CD4-positive, alpha-beta T cell treated with Interleukin-21 for 1 hour (primary cell): ENCODE results near the gene CIB4.
"Not testable (repeated sequence)": the region's sequence is repeated elsewhere in the genome, so short reads cannot be mapped to it uniquely, and the experiment has no call there.

Source experiments
- DNase-seq: peaks from one replicate; pipeline ENCODE4 v3.0.0-alpha.2; 2020

The CIB4 gene

DNA sequence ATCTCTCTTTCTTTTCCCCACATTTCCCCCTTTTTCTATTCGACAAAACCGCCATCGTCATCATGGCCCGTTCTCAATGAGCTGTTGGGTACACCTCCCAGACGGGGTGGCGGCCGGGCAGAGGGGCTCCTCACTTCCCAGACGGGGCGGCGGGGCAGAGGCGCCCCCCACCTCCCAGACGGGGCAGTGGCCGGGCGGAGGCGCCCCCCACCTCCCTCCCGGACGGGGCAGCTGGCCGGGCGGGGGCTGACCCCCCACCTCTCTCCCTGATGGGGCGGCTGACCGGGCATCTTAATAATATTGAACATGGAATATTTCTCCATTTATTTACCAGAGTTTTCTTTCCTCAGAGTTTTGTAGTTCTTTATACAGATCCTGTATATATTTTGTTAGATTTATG lies 24.1 kb upstream of the CIB4 start:
- not testable (repeated sequence) for DNase-seq

DNA sequence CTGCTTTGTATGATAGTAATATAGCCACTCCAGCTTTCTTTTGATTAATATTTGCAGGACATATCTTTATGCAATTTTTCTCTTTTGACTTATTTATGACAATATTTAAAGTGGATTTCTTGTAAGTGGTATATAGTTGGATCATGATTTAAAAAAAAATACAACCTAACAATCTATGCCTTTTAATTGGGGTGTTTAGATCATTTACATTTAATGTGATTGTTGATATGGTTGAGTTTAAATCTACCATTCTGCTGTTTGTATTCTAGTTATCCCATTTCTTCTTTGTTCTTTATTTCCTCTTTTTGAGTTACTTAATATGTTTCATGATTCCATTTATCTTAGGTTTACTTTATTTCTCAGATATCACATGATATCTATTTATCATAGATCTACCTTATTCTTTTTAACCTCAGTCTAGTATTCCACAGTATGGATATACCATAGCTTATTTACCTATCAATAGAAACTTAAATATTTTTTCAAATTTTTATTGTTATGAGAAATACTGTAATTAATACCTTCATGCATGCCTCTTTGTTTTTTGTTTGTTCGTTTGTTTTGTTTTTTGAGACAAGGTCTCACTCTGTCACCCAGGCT lies 19.3 kb upstream of the CIB4 start:
- no peak for DNase-seq

DNA sequence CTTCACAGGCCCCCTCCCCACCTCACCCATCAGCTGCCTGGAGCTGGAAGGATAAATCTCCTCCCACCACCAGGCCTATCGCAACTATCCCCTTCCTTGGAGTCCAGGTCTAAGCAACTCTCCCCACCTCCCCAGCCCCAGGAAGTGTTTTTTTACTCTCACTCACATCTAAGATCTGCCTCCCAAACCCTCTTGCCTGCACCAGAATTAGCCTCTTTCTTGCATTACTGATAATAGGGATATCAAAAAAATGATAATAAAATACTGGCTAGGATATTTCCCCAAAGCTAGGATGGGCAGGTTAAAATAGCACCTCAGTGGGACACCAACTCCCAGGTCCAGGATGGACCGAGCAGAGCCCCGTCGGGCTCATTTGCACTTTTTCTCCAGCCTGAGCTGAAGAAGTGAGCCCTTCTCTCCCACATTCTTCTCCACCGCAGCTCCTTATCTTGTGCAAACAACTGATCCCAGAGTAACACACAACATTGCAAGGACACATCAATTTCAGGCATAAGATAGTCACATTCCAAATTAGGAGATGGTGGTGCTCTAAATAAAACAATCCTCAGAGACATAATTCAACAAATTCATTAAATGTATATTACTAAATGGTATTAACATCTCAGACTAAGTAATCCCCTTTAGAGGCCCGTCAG lies 17.7 kb upstream of the CIB4 start:
- DNase-seq, result no peak

DNA sequence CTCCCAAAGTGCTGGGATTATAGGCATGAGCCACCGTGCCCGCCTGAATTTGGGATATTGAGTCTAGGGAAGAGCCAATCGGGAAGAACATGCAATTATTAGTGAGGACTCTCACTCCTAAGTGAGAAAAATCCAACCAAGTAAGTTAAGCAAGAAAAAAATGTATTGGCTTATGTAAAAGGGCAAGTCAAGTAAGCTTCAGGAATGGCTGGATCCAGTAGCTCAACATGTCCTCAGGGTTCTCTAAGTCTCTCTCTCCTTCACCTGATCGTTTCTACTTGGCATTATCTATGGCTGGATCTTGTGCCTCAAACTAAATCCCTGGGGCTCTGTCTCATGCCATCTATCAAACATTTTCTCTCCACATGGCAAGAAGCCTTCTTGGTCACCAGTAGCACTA lies 16.1 kb upstream of the CIB4 start:
- no peak for DNase-seq

DNA sequence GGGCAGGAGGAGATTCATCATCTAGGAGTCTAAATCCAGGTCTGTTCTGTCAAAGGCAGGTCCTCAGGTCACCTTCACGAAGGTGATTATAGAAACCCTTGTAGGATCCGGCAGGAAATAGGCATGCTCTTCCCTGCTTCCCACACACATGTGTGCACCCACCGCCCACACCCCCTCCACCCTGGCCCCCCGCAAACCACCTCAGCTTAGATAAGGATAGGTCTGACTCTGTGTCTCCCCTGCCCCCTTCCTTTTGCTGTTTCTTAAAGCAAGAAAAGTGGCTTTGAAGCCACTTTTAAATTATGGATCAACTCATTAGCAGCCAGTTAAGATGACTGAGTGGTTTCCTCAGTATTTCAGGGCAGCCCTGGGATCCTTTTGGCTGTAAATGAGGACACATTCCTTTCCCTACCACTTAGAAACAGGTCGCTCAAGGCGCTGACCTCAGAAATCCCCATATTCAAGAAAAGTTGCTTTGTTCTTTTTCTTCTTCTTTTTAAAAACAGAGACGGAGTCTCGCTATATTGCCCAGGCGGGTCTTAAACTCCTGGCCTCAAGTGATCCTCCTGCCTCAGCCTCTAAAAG lies 14.5 kb upstream of the CIB4 start:
- no peak for DNase-seq

DNA sequence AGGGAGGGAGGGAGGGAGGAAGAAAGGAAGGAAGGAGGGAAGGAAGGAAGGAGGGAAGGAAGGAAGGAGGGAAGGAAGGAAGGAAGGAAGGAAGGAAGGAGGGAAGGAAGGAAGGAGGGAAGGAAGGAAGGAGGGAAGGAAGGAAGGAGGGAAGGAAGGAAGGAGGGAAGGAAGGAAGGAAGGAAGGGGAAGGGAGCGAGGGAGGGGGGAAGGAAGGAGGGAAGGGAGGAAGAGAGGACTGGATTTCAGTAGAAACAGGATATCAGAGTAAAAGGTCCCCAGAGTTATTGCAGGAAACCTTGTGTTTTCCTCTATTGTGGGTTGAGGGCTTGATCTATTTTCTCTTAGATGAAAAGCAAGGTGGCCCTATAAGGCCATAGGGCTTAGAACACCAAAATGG lies 14.0 kb upstream of the CIB4 start:
- not testable (repeated sequence) for DNase-seq

DNA sequence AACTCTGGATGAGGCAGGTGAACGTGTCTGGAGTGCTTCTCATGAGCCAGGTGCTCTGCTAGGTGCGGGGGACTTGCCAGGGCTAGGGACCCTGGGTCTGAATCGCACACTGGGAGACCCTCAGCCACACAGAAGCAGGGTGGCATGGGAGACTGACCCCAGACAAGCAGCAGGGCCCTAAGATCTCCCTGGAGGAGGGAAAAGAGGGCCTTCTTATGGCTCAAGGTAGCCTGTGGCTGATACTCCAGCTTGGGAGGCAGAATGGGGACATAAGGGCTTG lies 12.8 kb upstream of the CIB4 start:
- no peak for DNase-seq

DNA sequence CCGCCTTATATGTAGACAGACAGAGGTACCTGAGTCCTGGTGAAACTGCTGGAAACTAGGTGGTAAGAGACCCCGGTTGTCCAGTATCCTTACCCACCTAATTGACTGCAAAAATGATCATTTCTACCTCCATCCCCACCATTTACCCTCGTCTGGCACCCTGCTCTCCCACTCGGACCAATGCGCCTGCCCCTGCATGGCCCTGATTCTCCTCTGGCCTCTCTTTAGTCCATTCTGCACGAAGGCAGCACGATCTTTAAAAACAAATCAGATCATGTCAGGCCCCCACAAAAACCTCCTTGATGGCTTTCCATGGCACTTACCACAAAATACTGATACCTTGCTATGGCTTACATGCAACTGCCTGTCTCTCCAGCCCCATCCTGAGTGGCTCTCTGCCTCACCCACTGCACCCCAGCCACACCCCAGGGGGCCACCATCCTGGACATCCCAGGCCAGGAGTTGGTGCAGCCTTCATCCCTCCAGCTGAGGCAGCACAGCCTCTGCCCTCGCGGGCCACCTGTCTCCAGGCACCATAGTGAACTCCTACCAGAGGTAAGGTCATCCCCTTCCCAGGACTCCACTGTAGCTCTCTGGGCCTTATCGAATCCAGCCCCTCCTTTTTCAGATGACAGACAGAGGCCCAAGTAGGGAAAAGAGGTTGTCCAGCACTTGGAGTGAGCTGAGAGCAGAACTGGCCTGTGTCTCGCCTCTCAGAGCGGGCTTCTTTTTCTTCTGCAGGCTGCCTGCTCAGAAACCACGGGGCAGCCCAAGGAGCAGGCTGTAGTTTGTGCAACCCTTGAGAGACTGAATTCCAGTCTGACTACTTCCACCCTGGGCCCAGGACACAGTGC lies 12.3 kb upstream of the CIB4 start:
- DNase-seq, result no peak

DNA sequence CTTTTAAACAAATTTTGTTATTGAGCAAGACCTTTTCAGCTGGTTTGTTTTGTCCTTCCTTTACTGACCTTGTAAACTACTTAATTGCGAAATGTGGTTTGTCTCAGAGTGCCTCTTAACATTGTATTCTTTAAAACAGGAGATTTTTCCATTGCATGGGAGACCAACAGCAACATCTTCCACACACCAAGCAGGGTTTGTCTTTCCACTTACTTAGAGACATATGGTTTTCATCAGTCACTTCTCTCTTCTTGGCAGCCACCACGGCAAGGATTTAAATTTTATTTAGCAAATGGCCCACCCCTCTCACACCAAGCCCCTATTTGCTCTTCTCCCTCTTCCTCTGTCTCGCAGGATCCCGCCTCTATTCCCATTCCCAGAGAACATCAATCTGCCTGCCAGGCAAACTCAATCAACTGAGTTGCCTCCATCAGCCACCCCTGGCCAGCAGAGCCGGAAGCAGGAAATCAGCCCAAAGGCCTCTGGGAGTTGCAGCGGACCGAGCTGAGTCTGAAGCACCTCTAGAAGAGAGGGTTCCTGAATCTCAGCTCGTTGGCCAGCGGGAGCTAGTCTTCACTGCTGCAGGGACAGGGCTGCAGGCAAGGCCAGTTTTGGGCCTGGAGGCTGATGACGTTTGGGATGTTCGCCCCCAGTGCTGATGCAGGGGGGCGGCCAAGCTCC lies 11.3 kb upstream of the CIB4 start:
- no peak for DNase-seq

DNA sequence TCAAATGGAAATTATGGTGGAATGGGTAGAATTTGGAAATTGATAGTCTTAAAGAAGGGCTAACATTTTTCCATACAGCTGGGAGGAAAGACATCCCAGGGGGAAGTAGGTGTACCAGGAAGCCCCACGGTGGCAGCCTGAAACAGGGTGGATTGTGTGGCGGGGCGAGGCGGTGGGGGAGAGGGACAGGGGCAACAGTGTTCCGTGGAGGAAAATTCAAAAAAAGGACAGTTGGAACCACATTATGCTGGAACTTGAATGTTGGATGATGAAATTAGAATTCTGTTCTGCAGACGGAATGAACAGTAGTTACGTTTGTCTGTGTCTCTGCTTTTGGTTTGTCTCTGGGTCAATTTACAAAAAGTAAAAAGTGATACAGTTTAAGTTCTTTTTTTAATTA lies 10.6 kb upstream of the CIB4 start:
- no peak for DNase-seq

DNA sequence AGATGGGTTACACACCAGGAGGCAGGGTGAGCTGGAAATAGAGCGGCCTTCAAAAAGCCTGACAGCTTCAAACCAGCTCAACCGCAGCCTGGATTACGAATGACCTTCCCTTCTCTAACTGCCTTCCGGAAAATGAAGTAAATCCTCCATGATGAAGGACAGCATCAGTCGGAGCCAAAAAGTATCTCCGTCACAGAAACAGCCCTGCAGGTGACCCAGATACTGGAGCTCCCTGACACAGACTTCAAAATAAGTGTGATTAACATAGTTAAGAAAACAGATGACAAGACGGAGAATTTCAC lies 10.3 kb upstream of the CIB4 start:
- DNase-seq, result no peak

DNA sequence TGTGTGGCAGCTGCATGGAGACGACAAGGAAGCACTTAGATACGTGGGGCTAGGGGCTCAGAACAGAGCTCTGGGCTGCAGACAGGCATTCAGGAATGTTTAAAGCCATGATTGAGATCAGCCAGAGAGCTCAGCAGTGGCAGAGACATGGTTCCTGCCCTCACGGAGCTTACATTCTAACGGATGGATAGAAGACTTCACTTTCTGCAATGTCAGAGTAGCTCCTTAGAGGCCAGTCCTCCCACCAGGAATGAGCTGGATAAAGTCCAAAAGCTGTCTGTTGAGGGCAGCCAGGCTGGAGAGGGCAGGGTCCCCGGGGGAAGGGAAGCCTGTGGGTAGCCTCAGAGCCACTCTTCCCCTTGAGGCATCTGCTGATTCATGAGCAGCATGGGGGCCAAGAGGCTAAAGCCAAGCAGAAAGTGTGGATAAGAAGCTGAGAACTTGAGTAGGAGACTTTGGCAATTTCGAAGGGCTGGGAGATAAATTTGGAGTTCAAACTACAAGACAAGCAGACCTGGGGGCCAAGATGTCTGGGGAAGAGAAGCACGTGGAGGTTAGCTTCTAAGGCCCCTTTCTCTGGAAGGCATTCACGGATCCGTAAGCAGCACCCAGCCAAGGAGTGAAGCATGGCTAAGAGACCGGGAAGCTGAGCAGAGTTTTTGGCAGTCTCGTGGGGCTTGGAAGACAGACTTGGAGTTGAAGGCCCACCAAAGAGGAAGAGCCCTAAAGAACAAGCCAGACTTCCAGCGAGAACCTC lies 9.7 kb upstream of the CIB4 start:
- no peak for DNase-seq

DNA sequence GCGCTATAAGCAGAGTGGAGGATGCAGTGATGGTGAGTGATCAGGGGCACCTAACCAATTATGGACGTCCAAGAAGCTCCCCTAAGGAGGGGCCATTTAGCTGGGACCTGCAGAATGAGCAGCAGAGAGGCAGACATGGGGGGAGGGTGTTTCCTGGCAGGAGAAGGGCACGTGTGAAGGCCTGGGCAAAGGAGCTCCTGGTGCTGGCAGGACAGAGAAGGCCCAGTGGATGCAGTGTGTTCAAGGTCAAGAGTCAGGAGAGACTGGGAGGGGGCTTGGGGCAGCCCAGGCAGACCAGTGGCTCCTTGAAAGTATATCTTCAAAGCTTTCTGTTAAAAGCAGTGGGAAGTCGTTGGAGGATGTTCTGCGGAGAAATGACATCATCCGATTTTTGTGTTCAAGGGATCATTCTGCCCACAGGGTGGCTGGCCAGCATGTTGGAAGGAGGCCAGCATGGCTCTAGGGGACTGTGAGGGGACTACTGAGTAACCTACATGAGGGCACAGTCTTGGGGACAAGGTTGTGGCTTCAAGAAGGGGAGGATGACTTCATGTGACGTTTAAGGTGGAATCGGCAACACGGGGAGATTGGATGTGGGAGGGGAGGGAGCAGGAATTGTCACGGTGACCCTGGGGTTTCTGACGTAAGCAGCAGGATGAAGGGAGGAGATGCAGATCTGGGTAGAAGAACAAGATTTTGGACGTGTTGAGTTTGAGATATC lies 9.0 kb upstream of the CIB4 start:
- DNase-seq, result no peak

DNA sequence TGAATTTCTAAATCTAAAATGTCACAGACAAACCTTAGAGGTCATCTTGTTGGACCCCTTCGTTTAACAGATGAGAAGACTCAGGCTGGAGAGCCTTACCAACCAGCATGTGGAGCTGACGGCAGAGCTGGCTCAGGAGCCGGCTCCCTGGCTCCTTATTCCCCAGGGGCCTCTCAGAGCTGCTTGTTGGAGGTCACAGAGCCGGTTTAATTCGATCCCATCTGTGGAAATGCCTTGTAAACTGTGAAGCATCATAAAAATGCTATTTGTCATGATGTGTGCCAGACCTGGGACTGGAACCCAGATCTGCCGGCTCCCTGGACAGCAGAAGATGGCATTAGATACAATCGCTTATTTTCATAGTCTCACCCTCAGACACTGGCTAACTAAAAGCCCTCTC lies 8.2 kb upstream of the CIB4 start:
- no peak for DNase-seq

DNA sequence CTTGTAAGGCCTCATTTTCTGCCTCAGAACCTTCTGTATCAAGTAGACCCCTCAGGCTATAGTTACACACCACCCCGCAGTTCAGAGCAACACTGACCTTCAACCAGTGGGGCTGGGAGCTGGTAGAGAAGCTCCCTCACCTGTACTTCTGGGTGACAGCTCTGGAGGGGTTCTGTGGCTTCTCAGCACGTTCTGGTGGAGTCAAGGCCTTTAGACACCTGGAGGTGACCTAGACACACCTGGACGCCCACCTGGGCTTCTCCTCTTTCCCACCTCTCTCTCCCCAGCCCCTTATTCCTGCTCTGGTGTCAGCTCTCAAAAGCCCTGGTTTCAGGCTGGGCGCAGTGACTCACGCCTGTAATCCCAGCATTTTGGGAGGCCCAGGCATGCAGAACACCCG lies 7.3 kb upstream of the CIB4 start:
- DNase-seq, result no peak

DNA sequence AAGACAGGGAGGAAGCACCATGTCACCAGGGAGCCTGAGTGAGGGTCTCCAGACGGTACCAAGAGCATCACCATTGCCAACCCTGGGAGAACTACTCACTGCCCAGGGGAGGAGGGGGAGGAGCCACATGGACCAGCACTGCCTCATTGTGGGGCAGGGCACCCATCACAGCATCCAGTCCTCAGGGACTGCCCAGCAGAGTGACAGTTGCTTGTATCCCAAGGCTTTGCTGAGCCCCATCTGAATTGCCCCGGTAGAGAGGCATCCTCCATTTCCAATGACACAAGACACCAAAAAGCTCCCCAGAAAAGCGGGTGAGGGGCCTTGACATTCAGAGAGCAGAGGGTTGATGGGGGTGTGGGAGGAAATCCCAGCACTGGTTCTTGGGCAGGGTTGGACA lies 6.8 kb upstream of the CIB4 start:
- DNase-seq, result no peak

DNA sequence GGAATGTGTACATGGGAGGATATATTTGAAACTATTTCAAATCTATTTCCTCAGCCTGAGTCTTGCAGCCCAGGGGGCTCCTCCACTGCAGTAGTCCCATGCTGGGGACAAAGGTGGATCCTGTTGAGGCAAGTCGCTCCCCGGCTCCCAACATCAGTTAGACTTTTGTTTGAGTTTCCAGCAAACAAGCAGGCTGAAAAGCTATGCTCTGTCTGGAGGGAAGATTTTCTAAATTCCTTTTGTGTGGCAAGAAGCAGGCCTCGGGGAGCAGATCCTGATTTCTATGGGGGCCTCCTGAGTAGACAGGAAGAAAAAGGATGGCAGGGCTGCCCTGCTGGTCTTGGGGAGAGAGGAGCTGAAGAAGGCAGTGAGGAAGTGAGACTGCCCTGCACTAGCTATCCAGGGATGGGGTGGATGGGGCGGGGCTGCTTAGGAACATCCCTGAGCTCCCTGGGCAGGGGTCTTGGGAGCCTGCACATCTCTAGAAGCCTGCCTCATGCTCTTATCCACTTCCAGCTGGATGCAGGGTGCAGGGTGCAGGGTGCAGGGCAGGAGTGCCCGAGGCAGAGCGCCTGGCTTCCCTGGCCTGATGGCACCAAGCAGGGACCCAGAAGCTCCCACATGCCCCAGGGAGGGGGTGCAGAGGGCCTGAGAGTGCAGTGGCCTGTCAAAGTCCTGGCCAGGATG lies 6.0 kb upstream of the CIB4 start:
- DNase-seq, result no peak

DNA sequence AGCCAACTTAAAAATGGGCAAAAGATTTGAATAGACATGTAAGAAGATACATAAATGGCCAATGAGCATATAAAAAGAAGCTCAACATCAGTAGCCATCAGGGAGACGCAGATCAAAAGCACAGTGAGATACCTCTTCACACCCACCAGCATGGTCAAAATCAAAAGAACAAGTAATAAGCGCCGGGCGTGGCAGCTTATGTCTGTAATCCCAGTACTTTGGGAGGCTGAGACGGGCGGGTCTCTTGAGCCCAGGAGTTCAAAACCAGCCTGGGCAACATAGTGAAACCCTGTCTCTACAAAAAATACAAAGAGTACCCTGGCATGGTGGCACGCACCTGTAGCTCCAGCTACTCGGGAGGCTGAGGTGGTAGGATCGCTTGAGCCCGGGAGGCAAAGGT lies 4.6 kb upstream of the CIB4 start:
- no peak for DNase-seq

DNA sequence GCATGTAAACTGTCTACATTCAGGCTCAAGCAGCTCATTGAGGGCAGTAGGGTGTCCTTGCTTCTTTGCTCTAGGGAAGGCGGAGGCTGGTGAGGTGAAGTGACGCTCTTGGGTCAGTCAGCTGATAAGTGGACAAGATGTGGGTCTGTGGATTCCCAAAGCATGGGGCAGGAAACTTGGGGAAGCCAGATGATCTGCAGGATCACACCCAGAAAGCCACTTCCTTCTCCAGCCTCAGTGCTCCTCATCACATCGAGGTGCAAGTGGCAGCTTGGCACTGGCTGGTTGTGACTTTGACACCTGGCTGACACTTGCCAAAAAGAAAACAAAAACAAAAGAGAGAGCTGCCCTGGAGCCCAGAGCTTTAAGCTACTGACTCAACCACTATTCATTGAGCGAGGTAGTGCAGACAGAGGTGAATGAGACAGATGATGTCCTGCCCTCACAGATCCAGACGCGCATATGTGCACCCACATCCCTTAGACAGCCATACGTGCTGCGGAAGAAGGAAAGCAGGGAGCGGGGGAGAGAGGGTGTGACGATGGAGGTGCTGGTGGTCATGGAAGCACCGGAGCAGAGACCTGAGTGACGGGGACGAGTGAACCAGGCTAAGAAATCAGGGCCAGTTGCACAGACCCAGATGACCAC lies 3.1 kb upstream of the CIB4 start:
- DNase-seq, result no peak

DNA sequence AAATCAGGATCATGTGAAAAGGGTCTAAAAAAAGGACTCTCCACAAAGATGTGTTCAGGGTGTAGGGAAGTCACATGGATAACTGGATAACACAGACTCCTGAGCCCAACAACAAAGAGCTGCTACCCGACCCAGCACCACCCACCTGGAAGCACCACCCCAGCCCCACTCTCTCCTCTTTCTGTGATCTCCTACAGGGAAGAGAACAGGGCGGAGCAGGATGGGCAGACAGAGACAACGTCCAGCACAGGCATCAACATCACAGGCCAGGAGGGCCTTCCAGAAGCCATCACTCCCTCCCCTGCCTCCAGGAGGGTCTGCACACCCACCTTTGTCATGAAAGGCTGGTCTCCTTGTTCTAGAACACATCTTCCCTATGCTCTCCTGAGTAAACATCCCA lies 1.3 kb upstream of the CIB4 start:
- DNase-seq, result no peak

DNA sequence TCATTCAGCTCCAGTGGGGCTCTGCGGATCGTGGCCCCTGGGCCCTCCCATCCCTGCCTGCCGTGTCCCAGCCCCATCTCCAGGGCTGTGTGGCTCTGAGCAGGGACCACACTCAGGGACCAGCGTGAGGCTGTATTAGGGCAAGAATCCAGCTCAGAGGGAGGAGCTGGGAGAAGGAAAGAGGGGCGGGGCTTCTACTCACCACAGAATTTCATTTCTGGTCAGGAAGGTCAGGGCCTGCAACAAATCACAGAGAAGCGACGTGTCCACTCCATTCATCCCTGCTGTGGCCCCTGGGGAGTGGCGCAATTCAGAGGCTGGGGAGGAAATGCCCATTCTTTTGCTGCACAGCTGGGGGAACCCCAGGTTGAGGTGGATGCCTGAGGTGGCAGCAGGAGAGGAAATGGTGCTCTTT lies 828 bp downstream of the CIB4 start:
- DNase-seq, result no peak
